NCI-H1105 treated with DMSO at 0.1 percent for 48 hours (cell line): ENCODE measurements around the gene NLRC3.

Experiments
- DNase-seq: peaks from one replicate; lab custom pipeline; 2025; lab: John Stamatoyannopoulos, UW

Gene NLRC3

GRCh38 chr16:3598236-3598635 lies 21.0 kb upstream of the NLRC3 start:
- DNase-seq, result no peak

- no peak for DNase-seq
These were observed 20.5 kb upstream of the NLRC3 start for GRCh38 chr16:3597676-3598075.

DNA sequence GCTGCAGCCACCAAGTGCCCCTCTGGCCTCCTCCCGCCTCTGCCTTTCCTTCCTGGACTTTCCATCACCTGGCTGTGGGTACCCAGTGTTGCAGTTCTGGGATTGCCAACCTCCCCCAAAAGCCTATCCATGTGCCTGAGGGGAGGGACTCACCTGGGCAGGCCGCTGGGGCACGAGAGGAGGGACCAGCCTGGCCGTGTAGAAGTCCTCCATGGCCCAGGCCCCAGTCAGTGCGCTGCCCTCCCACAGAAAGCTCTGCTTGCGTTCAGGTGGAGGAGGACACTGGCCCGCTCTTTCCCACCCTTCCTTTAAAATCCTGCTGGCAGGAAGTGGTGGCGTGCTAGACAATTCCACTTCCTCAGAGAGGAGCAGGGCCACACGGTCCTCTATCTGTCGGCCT lies 20.0 kb upstream of the NLRC3 start:
- no peak for DNase-seq

GRCh38 chr16:3596101-3596861 lies 19.1 kb upstream of the NLRC3 start:
- DNase-seq, result no peak

DNA sequence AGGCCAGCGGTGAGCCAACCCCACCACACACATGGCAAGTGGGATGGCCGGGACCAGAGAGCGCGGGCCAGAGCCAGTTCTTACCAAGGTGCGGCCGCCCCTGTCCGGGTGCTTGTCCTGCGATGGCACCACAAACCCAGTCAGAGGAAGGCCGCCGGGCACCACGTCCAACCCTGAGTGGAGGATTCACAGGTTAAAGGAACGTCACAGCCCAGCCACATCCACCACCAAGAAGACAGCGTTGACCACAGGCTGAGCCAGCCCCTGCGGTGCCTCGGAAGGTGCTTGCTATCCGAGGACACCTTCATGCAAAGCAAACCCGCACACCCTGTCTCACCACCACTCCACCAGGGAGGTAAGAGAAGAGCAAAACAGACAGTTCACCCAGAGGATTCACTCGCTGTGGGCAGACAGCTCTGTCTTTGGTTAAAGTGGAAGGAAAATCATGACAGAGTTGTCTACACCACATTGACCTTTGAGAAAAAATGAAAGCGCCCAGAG lies 18.4 kb upstream of the NLRC3 start:
- DNase-seq, result no peak

- no peak for DNase-seq
These were observed 17.9 kb upstream of the NLRC3 start for GRCh38 chr16:3595110-3595486.

GRCh38 chr16:3594316-3595109 lies 17.3 kb upstream of the NLRC3 start:
- DNase-seq, result no peak

DNA sequence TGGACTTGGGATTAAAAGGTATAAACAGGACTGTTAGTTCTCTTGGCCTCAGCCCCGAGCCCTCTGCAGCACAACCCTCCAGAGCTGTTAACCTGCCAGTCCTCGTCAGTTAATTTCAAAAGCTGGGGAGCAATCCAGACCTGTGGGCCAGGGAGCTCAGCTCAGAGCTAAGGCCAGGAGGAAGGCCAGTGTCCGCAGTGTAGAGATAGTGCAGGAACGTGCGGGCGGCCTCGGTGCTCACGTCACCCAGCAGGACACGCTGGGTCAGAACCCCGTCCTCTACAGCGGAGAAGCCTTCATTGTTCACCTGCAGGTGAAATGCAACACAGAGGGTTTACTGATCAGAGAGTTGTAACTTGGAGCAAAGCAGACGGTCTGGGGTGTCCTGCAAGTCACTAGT lies 15.4 kb upstream of the NLRC3 start:
- no peak for DNase-seq

GRCh38 chr16:3591991-3592390 lies 14.8 kb upstream of the NLRC3 start:
- no peak for DNase-seq

DNA sequence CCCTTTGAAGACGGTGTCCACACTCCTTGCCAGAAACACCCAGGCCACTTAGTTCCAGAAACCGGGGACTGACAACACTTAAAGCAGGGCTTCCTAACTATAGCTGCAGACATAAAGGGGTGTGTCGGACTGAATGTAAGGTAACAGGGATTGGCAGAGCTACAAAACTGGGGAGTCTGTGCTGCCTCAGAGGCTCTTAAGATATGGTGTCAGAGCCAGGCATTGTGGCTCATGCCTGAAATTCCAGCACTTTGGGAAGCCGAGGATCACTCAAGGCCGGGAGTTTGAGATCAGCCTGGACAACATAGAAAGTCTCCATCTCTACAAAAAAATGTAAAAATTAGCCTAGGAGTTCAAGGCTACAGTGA lies 14.2 kb upstream of the NLRC3 start:
- no peak for DNase-seq

DNA sequence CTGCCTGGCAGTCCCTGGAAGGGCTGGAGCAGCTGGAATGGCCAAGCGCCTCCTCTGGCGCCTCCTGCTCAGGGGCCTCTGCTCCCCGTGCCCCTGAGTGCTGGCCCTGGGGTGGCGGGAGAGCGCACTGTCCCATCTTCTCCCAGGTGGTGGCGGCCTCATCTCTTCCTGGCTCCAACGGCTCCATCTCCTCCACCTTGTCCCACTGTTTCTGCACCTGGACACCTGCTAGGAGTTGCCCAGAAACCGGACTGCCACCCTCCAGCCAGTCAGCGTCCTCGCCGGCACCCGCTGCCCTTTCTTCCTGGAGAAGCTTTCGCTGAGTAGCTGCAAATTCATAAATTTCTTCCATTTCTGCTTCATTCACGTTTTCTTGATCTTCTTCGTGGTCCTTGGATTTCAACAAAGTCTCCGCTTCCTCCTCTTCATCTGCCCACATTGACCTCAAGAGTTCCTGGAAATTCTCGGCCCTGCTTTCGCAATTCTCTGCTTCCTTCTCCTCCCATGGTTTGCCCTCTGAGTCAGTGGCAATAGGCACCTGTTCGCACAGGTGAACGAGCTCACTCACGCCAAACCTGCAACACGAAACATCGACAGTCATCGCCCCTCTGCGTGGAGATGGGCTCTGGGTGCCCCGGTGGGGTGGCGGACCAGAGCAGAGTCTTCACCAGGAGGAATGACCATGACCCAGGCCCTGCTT lies 13.7 kb upstream of the NLRC3 start:
- no peak for DNase-seq

DNA sequence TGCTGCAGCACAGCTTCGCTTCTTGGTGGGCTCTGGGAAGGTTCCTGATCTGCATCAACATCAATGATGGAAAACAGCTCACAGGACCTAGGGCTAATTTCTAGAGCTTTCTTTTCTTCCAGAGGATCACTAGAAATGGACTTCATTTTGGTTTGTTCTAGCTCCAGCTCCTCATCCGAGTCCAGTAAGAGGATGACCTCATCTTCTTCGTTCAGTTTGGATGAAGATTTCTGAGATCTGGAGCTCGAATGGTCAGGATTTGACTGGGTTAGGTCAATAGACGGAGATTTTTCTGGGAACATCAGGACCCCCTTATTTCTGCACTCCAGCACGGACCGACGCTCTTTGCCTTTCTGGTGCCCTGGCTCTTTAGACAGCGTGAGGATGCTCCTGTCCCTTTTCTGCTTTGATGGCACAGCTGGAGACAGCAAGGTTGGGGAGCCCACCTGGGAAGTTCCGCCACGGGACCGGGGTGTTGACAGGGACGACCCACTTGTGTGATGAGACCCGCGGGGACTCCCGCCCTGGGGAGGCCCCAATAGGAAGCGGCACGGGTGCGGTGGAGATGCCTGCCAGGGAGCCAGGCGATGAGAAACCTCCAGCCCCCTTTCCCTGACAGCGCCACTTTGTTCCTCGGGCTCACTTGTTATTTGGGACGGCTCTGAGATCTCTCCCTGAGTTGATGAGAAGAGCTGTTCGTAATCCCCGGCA lies 12.9 kb upstream of the NLRC3 start:
- no peak for DNase-seq

DNA sequence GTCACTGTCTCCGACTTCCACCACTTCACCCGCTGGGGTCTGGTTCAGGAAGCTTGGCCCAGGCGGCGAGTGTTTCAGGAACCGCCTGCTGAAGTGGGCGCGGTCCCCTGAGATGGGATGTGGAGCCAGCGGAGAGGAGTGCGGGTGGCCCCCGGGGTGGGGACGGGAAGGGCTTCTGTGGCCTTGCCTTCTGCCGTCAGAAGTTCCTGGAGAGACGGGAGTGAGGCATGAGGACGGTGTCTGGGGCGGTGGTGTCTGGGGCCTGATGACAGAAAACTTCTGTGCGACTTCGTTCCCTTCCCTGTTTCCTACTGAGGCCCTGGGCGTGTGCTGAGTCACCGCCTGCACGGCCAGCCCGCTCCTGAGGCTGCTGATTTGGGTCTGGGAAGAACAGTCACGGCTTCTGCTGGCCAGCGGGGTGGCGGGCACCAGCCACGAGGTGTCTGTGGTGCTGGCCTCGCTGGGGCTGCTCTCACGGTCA lies 12.3 kb upstream of the NLRC3 start:
- no peak for DNase-seq

DNA sequence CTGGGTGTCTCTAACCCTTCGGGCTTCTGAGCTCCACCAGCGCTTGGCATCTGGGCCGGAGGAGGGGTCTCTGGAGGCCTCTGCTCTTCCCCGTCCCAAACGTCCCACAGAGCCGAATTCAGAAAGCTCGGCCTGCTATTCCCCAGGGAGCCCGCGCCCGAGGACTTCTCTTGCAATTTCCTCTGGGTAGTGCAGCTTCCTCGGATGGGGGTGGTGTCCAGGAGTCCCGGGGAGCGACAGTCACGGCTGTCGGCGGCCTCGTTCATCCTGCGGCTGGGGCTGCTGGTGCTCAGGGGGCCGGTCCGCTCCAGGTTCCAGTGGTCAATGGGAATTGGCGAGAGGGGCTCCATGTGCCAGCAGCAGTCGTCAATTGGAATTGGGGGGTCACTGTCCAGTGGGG lies 11.8 kb upstream of the NLRC3 start:
- no peak for DNase-seq

DNA sequence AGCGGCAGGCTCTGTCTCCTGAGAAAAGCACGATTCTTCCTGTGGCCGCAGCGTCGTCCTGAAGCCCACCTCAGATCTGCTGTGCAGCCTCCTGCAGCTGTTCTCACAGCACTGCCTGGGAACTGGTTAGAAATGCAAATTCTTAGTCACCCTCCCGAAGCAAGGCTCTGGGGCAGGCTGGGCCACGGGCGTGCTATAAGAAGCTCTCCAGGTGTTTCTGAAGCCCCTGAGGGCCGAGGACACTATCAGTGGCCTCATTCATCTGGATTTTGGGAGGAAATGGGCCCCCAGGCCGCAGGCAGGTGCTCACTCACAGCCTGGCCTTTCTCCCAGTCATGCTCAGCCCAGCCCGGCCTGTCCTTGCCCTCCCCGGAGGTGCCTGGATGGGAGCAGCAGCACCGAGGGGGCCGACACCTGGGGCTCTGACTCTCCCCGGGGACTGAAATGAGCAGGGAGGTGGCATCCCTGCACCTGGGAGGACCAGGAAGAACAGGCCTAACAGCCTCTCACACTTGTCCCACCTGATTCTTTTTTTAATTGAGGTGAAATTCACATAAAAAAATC lies 10.4 kb upstream of the NLRC3 start:
- no peak for DNase-seq

DNA sequence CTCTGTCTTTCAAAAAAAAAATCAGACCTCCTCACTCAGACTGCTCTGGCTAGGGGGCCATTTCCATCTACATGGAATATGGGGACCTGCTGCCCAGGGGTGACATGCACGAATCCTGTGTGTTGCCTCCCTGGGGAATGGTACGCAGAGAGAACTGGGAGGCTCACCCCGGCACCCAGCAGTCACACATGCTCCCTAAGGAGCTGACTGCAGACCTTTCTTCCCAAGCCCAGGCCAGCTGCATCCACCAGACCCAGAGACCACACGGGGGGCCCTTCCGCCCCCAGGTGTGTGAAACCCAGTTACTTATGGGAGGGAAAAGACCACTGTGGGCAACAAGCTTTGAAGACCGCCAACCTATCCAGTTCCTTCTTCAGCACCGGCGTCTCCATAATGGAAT lies 7.2 kb upstream of the NLRC3 start:
- no peak for DNase-seq

- DNase-seq, result no peak
These were observed 6.3 kb upstream of the NLRC3 start for GRCh38 chr16:3583303-3584038.

DNA sequence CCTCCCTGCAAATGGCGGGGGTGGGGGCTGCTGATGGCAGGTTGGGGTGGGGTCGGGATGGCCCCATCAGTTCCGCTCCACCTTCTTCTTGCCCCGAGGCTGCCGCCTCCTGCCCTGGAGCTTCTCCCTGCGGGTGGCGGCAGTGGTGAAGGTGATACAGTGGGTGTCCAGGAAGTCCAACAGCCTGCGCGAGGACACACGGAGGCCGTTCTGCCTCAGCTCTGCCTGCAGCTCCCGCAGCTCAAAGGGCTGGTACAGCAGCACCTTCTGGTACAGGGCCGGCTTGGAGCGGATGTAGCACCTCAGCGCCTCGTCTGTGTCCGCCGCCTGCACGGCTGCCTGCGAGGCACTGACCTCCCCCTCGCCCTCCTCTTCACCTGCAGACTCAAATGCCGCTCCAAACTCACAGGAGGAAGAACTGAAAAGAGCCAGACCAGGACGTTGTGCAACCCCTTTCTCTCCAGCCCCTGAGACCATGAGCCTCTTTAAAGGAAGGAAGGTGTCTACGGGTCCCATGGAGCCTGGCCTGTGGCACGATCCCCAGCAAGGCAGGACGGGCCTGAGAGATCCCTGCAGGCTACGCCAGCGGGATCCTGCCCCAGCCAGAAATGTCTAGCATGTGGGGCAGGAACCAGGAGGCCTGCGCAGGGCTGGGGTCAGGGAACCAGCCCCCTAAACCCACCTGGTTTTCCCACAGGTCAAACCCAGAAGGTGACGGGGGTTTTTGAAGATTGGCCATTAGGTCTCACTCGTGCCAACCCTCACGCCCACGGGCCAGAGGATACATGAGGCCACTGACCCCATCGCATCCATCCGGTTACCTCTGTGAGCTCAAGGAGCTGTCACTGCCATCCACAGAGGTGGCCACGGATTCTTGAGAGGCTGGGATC lies 5.3 kb upstream of the NLRC3 start:
- DNase-seq, result no peak

DNA sequence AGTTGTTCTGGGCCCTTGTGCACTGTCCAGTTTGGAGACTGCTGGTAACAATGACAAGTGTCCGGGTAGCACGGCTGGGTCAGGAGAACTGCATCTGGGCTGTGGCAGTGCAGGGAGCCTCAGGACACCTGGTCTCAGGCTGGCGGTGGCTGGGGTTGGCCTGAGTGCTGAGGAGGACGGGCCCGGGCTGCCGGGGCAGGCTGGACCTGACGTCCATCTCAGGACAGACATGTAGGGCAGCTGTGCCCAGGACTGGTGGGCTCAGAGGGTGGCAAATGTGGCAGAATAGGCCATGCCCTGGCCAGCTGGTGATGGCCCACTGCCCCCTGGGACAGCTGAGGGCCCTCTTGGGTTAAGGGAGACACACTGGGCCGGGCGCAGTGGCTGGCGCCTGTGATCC lies 4.2 kb upstream of the NLRC3 start:
- no peak for DNase-seq

GRCh38 chr16:3580686-3581085 lies 3.5 kb upstream of the NLRC3 start:
- no peak for DNase-seq
